Endothelial cell of umbilical vein (primary cell): ENCODE data around the gene RPP21. TPM values are rescaled to one million over a fixed set of nuclear protein-coding genes. Genes with fewer than 3 reads are reported as not detected.

Source experiments
- BruUV-seq: library from RNA; stranded (reverse); fragments of 400-500 nt; replicated peaks from 2 replicates; lab custom pipeline; 2021; lab: Mats Ljungman, UMichigan
- CTCF ChIA-PET: fragments of 300-600, 350-600 bp; sonication (Branson Sonifier 250); formaldehyde crosslinking; loops from one replicate; lab custom pipeline; 2021; ENCODE audit warnings: antibody characterized with exemption, inconsistent platforms; lab: Charles Lee
- POLR2A ChIA-PET: fragments of 300-600, 350-600 bp; sonication (Branson Sonifier 250); formaldehyde crosslinking; loops from one replicate; lab custom pipeline; 2021; ENCODE audit warnings: antibody characterized with exemption, inconsistent platforms; lab: Charles Lee
- DNase-seq: peaks from one replicate; pipeline ENCODE4 v3.0.0-alpha.2; 2011; ENCODE audit warnings: low read depth, low spot score
- FAIRE-seq: peaks from 2 replicates; lab custom pipeline; 2011; peaks lifted over from hg19 to GRCh38; lab: Jason Lieb, UNC
- H2AFZ ChIP-seq: 2 replicates; pipeline ENCODE4 v1.6.0; 2012; ENCODE audit warnings: low read depth, low read length, control low read depth, inconsistent platforms
- H3K27ac ChIP-seq: 2 replicates; pipeline ENCODE4 v1.5.1; 2011; ENCODE audit warnings: low read depth, mild to moderate bottlenecking, control low read depth, low read length, moderate library complexity; ENCODE audit not compliant: insufficient read depth
- H3K27me3 ChIP-seq, 2 experiments: 2 replicates each; pipeline versions ENCODE4 v1.6.0 to v1.6.1; 2011; ENCODE audit warnings: low read length in 2 of 2, mixed read lengths in 1 of 2; ENCODE audit not compliant: control insufficient read depth in 2 of 2, insufficient read depth in 2 of 2
- H3K36me3 ChIP-seq, 2 experiments: 2 replicates in 1 of 2; 3 replicates in 1 of 2; pipeline ENCODE4 v1.5.1; 2011; ENCODE audit warnings: low read length in 2 of 2, mild to moderate bottlenecking in 1 of 2, moderate library complexity in 1 of 2; ENCODE audit not compliant: control insufficient read depth in 2 of 2, insufficient read depth in 2 of 2; ENCODE audit errors: extremely low read depth in 1 of 2
- H3K4me1 ChIP-seq: 3 replicates; pipeline ENCODE4 v1.5.1; 2011; ENCODE audit warnings: mild to moderate bottlenecking, low read length; ENCODE audit not compliant: control insufficient read depth, insufficient read depth; ENCODE audit errors: extremely low read depth
- H3K4me2 ChIP-seq: 2 replicates; pipeline ENCODE4 v1.6.1; 2011; ENCODE audit warnings: low read length, control low read depth, mixed read lengths; ENCODE audit not compliant: insufficient read depth
- H3K4me3 ChIP-seq, 3 experiments: fragments of 200-600 bp in 1 of 3; sonication (generic), shearing (Covaris generic) in 1 of 3; replicated peaks in 1 of 3; 2 replicates each; pipeline ENCODE4 v1.5.1; 2011 to 2016; ENCODE audit warnings: control low read depth in 3 of 3, low read length in 3 of 3, mild to moderate bottlenecking in 2 of 3, inconsistent platforms in 1 of 3, low read depth in 1 of 3, moderate library complexity in 1 of 3; ENCODE audit not compliant: insufficient read depth in 1 of 3
- H3K79me2 ChIP-seq: 2 replicates; pipeline ENCODE4 v1.6.0; 2012; ENCODE audit warnings: low read length, inconsistent platforms; ENCODE audit not compliant: control insufficient read depth, insufficient read depth
- H3K9ac ChIP-seq: replicated peaks from 2 replicates; pipeline ENCODE3; 2011; ENCODE audit warnings: low read length, control low read depth; ENCODE audit not compliant: insufficient read depth; ENCODE audit errors: extremely low read depth
- H3K9me1 ChIP-seq: replicated peaks from 3 replicates; pipeline ENCODE4 v1.6.0; 2011; ENCODE audit warnings: mild to moderate bottlenecking, low read length; ENCODE audit not compliant: control insufficient read depth, insufficient read depth; ENCODE audit errors: extremely low read depth
- H3K9me3 ChIP-seq: replicated peaks from 2 replicates; pipeline ENCODE4 v1.5.1; 2012; ENCODE audit warnings: low read length, inconsistent platforms; ENCODE audit not compliant: control insufficient read depth, insufficient read depth
- H4K20me1 ChIP-seq: replicated peaks from 2 replicates; pipeline ENCODE3; 2011; ENCODE audit warnings: mild to moderate bottlenecking, low read length; ENCODE audit not compliant: control insufficient read depth, insufficient read depth; ENCODE audit errors: extremely low read depth
- CTCF ChIP-seq, 2 donors: IDR thresholded peaks; 1 replicate in 1 of 2; 2 replicates in 1 of 2; pipeline ENCODE4 v1.5.1; 2011; ENCODE audit warnings: low read length in 2 of 2, mild to moderate bottlenecking in 2 of 2, moderate library complexity in 2 of 2, control low read depth in 1 of 2, inconsistent platforms in 1 of 2, low read depth in 1 of 2; ENCODE audit not compliant: insufficient read depth in 1 of 2; ENCODE audit errors: extremely low read depth in 1 of 2
- EZH2 ChIP-seq: IDR thresholded peaks from 2 replicates; pipeline ENCODE4 v1.6.1; 2012; ENCODE audit warnings: borderline replicate concordance, low read depth, mild to moderate bottlenecking, moderate library complexity, low read length, inconsistent platforms; ENCODE audit not compliant: severe bottlenecking
- FOS ChIP-seq: IDR thresholded peaks from 2 replicates; pipeline ENCODE4 v1.6.1; 2011; ENCODE audit warnings: mild to moderate bottlenecking, low read length, moderate library complexity, borderline replicate concordance; ENCODE audit not compliant: insufficient read depth
- GATA2 ChIP-seq: IDR thresholded peaks from 2 replicates; pipeline ENCODE4 v1.7.0; 2011; ENCODE audit warnings: low read depth, mild to moderate bottlenecking, moderate library complexity, mixed read lengths, low read length; ENCODE audit not compliant: insufficient read length, insufficient read depth
- MAX ChIP-seq: IDR thresholded peaks from 2 replicates; pipeline ENCODE4 v1.6.1; 2011; ENCODE audit not compliant: insufficient read depth, insufficient read length
- MYC ChIP-seq: IDR thresholded peaks from one replicate; pipeline ENCODE4 v1.6.1; 2011; ENCODE audit warnings: mild to moderate bottlenecking, low read depth, low read length
- POLR2A ChIP-seq: IDR thresholded peaks from 2 replicates; pipeline ENCODE4 v1.6.1; 2012; ENCODE audit warnings: low read depth, mild to moderate bottlenecking, control low read depth, low read length
- POLR2AphosphoS5 ChIP-seq: IDR thresholded peaks from 2 replicates; pipeline ENCODE4 v1.6.1; 2012; ENCODE audit warnings: low read depth, mild to moderate bottlenecking, control low read depth, low read length, moderate library complexity; ENCODE audit not compliant: insufficient read depth
- dilution Hi-C: fragments of 300-500 bp; cut with MboI; formaldehyde crosslinking; loops from one replicate; pipeline ENCODE4 v1.15.0; 2019; ENCODE audit warnings: low sequenced_read_pairs; ENCODE audit not compliant: extremely low pct_ligation_motif_present
- intact Hi-C: fragments of 100-400 bp; cut with micrococcal nuclease; formaldehyde crosslinking; loops from one replicate; pipeline ENCODE4 v1.10.0; 2022
- polyA plus RNA-seq, 4 experiments: library from polyadenylated mRNA; depleted of rRNA in 3 of 4; stranded (reverse) in 3 of 4; unstranded in 1 of 4; fragments of >200 nt; gene quantifications; 2 replicates each; pipeline versions ENCODE4 v1.2.1 to v1.2.3, GENCODE V29; 2011 to 2012; ENCODE audit warnings: missing spikeins in 1 of 4
- total RNA-seq: library from RNA; stranded (reverse); gene quantifications from 2 replicates; pipeline ENCODE4 v1.2.3, GENCODE V29; 2021

The RPP21 gene
- total and polyA plus RNA-seq, 2 donors (not counting 3 experiments of a cell fraction or from before 2014, with no cell fraction given), result 35.3 to 101 TPM

GRCh38 chr6:30378290-30378937 is 33.5 kb downstream of the RPP21 start:
- Histone ChIP-seq H2AFZ (no peak overlapping the region), H3K27me3 (peaks cover 6 to 22% of the 10 kb centered on the region in 2 experiments), H3K4me1 (no peaks in the 10 kb centered on the region), H3K4me3 (no peak overlapping the region), H3K9me1 (no peaks in the 10 kb centered on the region), H3K36me3 (no peaks in the 10 kb centered on the region), H3K79me2 (no peaks in the 10 kb centered on the region), H3K4me2 (no peak overlapping the region), H3K9me3 (no peaks in the 10 kb centered on the region), H3K9ac (no peak overlapping the region), H3K27ac (no peak overlapping the region), H4K20me1 (no peaks in the 10 kb centered on the region)
- peak; percentile 17 for DNase-seq
- TF ChIP-seq MYC (no peak), GATA2 (no peak), CTCF (IDR thresholded peaks at IDR 0.05; ENCODE audit: extremely low read depth in 1 of 2, insufficient read depth in 1 of 2, low read depth in 1 of 2, low read length in 2 of 2) (no peak), MAX (no peak)
- POLR2A ChIA-PET, result no interaction called here
- no peak for FAIRE-seq
- intact Hi-C loops (no loop called here), dilution Hi-C loops (no loop called here)
- no TSS peak for BruUV-seq
- CTCF ChIA-PET, result no interaction called here

- DNase-seq (no peak), FAIRE-seq (no peak)
- TF ChIP-seq POLR2A (no peak), FOS (no peak), MAX (no peak), EZH2 (no peak), CTCF (IDR thresholded peaks at IDR 0.05; ENCODE audit: extremely low read depth in 1 of 2, insufficient read depth in 1 of 2, low read depth in 1 of 2, low read length in 2 of 2) (no peak), MYC (no peak), GATA2 (no peak), POLR2AphosphoS5 (no peak)
- H3K9me3 ChIP-seq, result no peaks in the 10 kb centered on the region
- no peak overlapping the region for H3K27ac ChIP-seq
- H3K27me3 ChIP-seq, result peaks cover 5 to 14% of the 10 kb centered on the region in 2 experiments
- no peaks in the 10 kb centered on the region for H3K9me1 ChIP-seq
- intact Hi-C loops, result no loop called here
- no peaks in the 10 kb centered on the region for H3K4me1 ChIP-seq
- ChIA-PET CTCF (interaction anchor here (2.0 kb wide), 1 partner anchor 17 kb away, joined by 5 read pairs; no protein-coding TSS in a partner anchor), POLR2A (no interaction called here)
- no TSS peak for BruUV-seq
- H3K4me2 ChIP-seq, result no peak overlapping the region
- dilution Hi-C loops, result no loop called here
- H4K20me1 ChIP-seq, result no peaks in the 10 kb centered on the region
- H3K79me2 ChIP-seq, result no peaks in the 10 kb centered on the region
- H3K9ac ChIP-seq, result no peak overlapping the region
- no peaks in the 10 kb centered on the region for H3K36me3 ChIP-seq
- no peak overlapping the region for H2AFZ ChIP-seq
- H3K4me3 ChIP-seq, result no peak overlapping the region
Measured at GRCh38 chr6:30380464-30380863, 35.5 kb downstream of the RPP21 start.
